ENCODE results near the gene CCDC9B. TPM values are rescaled to one million over a fixed set of nuclear protein-coding genes. Genes with fewer than 3 reads are reported as not detected.
A peak's percentile ranks its signal among the peaks of the same experiment; 100 is the strongest.

Gene CCDC9B
- total RNA-seq, 1 donor from 2014 or later = not detected

DNA sequence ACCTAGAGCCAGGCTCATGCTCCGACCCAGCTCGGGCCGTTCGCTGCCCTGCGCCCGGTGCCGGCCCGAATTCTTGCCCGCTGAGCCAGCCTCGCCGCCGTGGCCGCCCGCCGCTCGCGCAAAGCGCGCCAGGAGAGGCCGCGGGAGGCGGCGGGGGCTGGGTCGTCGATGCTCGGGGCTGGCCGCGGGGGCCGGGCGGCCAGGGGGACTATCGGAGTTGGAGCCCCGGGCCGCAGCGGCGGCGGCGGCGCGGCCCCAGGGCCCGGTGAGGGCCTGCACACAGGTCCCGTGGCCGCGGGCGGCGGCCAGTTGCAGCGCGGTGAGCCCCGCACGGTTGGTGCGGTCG, 59.0 kb downstream of the CCDC9B start:
- Histone ChIP-seq H3K4me3 (peak overlapping the region; percentile 45), H3K27ac (no peak overlapping the region), H3K9me3 (ENCODE audit: low read depth) (no peaks in the 10 kb centered on the region), H4K20me1 (ENCODE audit: low read depth) (peaks cover 28% of the 10 kb centered on the region), H3K79me2 (ENCODE audit: low read depth) (no peaks in the 10 kb centered on the region), H3K4me1 (peaks cover 34% of the 10 kb centered on the region), H2AFZ (replicated peaks) (peak overlapping the region; percentile 83), H3K27me3 (peaks cover 100% of the 10 kb centered on the region), H3K4me2 (peak overlapping the region; percentile 81), H3K36me3 (no peaks in the 10 kb centered on the region), H3K9ac (no peak overlapping the region), H3F3A (ENCODE audit: low read depth) (peaks cover 25% of the 10 kb centered on the region)
- H3K9me3 Mint-ChIP-seq = no peaks in the 10 kb centered on the region
- no peak overlapping the region for H3K4me3 Mint-ChIP-seq
- H3K4me1 Mint-ChIP-seq = peaks cover 59% of the 10 kb centered on the region
- no peak overlapping the region for H3K27ac Mint-ChIP-seq
- no peaks in the 10 kb centered on the region for H3K36me3 Mint-ChIP-seq
- peaks cover 47% of the 10 kb centered on the region for H3K27me3 Mint-ChIP-seq (ENCODE audit: insufficient read depth, low read depth)
- no peak for DNase-seq (ENCODE audit: low spot score)
- TF ChIP-seq EZH2phosphoT487 (IDR thresholded peaks at IDR 0.05) = no peak
- TF ChIP-seq EZH2 (IDR thresholded peaks at IDR 0.05) = no peak
- TF ChIP-seq, protein P1, sequence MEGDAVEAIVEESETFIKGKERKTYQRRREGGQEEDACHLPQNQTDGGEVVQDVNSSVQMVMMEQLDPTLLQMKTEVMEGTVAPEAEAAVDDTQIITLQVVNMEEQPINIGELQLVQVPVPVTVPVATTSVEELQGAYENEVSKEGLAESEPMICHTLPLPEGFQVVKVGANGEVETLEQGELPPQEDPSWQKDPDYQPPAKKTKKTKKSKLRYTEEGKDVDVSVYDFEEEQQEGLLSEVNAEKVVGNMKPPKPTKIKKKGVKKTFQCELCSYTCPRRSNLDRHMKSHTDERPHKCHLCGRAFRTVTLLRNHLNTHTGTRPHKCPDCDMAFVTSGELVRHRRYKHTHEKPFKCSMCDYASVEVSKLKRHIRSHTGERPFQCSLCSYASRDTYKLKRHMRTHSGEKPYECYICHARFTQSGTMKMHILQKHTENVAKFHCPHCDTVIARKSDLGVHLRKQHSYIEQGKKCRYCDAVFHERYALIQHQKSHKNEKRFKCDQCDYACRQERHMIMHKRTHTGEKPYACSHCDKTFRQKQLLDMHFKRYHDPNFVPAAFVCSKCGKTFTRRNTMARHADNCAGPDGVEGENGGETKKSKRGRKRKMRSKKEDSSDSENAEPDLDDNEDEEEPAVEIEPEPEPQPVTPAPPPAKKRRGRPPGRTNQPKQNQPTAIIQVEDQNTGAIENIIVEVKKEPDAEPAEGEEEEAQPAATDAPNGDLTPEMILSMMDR (IDR thresholded peaks at IDR 0.05) = no peak

Other genes starting within 250 kb of the CCDC9B start
- 8.0 and 12.1 TPM in 2 replicates for gene BMF, start 232.1 kb downstream of the CCDC9B start, total RNA-seq (ENCODE audit: low replicate concordance)
- 129 and 167 TPM in 2 replicates for gene BUB1B, start 179.9 kb downstream of the CCDC9B start, total RNA-seq (ENCODE audit: low replicate concordance)
- gene PAK6, start 101.9 kb downstream of the CCDC9B start, total RNA-seq (ENCODE audit: low replicate concordance) = 0.90 TPM in 1 of 2 replicates, not detected in the other
- not detected in 2 replicates for gene ANKRD63, start 57.9 kb downstream of the CCDC9B start, total RNA-seq (ENCODE audit: low replicate concordance)
- 0.56 and 2.1 TPM in 2 replicates for gene PLCB2, start 33.0 kb downstream of the CCDC9B start, total RNA-seq (ENCODE audit: low replicate concordance)
- 11.5 and 18.2 TPM in 2 replicates for gene INAFM2, start 17.2 kb downstream of the CCDC9B start, total RNA-seq (ENCODE audit: low replicate concordance)
- gene PHGR1, start 10.1 kb upstream of the CCDC9B start, total RNA-seq (ENCODE audit: low replicate concordance) = not detected in 2 replicates
- 0.06 TPM in 1 of 2 replicates, not detected in the other for gene DISP2, start 17.3 kb upstream of the CCDC9B start, total RNA-seq (ENCODE audit: low replicate concordance)
- gene KNSTRN, start 41.8 kb upstream of the CCDC9B start, total RNA-seq (ENCODE audit: low replicate concordance) = 129 and 152 TPM in 2 replicates
- 18.0 and 38.4 TPM in 2 replicates for gene IVD, start 64.9 kb upstream of the CCDC9B start, total RNA-seq (ENCODE audit: low replicate concordance)
- 5.8 and 13.7 TPM in 2 replicates for gene BAHD1, start 100.0 kb upstream of the CCDC9B start, total RNA-seq (ENCODE audit: low replicate concordance)
- 11.9 and 17.5 TPM in 2 replicates for gene CHST14, start 130.0 kb upstream of the CCDC9B start, total RNA-seq (ENCODE audit: low replicate concordance)
- 17.3 and 22.4 TPM in 2 replicates for gene CCDC32, start 224.1 kb upstream of the CCDC9B start, total RNA-seq (ENCODE audit: low replicate concordance)
- gene RPUSD2, start 228.4 kb upstream of the CCDC9B start, total RNA-seq (ENCODE audit: low replicate concordance) = 5.0 and 13.7 TPM in 2 replicates